T-helper 1 cell treated with Interleukin-12 subunit alpha and Interleukin-12 subunit beta and Interleukin-4 antibody, amounts not matched to agents 30 μg/mL and 1 μg/mL, for 36 hours (primary cell): ENCODE measurements around the gene ALPG.
"Not testable (repeated sequence)": the region's sequence is repeated elsewhere in the genome, so short reads cannot be mapped to it uniquely, and the experiment has no call there.

Source experiments
- H3K27ac Mint-ChIP-seq: one replicate; pipeline ENCODE4 v1.8.0; 2021; ENCODE audit warnings: mild to moderate bottlenecking, mixed read lengths
- H3K27me3 Mint-ChIP-seq: one replicate; pipeline ENCODE4 v1.8.0; 2021; ENCODE audit warnings: low read depth, mixed read lengths
- H3K36me3 Mint-ChIP-seq: one replicate; pipeline ENCODE4 v1.8.0; 2021; ENCODE audit warnings: low read depth, mixed read lengths
- H3K4me1 Mint-ChIP-seq: one replicate; pipeline ENCODE4 v1.8.0; 2021; ENCODE audit warnings: low read depth, mixed read lengths
- H3K4me3 Mint-ChIP-seq: one replicate; pipeline ENCODE4 v1.8.0; 2021; ENCODE audit warnings: mild to moderate bottlenecking, moderate library complexity, mixed read lengths
- H3K9me3 Mint-ChIP-seq: one replicate; pipeline ENCODE4 v1.8.0; 2021; ENCODE audit warnings: mixed read lengths

ALPG gene

DNA sequence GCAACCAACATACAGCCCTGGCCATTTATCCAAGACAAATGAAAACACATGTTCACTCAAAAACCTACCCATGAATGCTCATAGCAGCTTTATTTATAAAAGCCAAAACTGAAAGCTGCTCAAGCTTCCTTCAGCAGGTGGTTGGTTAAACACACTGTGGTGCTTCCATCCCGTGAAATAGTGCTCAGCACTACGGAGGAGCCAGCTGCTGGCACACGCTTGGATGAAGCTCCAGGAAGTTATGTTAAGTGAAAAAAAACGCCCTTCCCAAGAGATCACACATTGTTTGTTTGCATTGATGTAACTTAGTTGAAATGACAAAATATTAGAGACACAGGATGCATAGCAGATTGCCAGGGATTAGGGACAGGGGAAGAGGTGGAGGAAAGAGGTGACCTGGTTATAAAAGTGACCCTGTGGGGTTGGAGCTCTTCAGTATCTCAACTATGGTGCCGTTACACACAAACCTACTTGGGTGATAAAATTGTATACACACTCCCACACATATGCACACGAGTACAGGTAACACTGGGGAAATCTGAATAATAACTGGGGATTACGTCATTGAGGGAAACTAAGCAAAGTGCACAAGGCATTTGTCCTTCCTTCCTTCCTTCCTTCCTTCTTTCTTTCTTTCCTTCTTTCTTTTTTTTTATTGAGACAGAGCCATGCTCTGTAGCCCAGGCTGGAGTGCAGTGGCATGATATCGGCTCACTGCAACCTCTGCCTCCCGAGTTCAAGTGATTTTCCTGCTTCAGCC lies 6.2 kb upstream of the ALPG start:
- Mint-ChIP-seq H3K27ac (no peak overlapping the region), H3K4me1 (no peaks in the 10 kb centered on the region), H3K36me3 (no peaks in the 10 kb centered on the region), H3K27me3 (peaks cover 17% of the 10 kb centered on the region), H3K4me3 (no peak overlapping the region), H3K9me3 (no peaks in the 10 kb centered on the region)

DNA sequence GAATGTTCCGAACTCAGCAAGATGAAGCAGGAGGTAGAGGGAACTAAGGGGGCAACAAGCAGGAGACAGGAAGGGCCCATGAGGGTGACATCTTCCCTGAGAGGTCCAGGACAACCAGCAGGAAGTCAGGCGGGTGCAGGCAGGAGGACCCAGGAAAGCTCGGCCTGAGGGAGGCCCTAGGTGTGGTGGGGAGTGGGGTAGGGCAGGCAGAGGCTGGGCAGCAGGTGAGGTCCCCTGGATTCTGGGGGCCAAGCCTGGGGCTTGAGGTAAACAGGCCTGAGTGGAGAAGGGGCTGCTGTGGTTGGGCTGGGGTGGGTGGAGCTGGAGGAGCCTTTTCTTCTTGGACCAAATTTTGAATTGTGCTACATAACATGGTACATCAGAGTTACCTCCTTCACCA lies 4.1 kb upstream of the ALPG start:
- no peak overlapping the region for H3K27ac Mint-ChIP-seq
- H3K4me3 Mint-ChIP-seq, result no peak overlapping the region
- no peaks in the 10 kb centered on the region for H3K4me1 Mint-ChIP-seq
- H3K27me3 Mint-ChIP-seq, result peaks cover 9% of the 10 kb centered on the region
- H3K36me3 Mint-ChIP-seq, result no peaks in the 10 kb centered on the region
- no peaks in the 10 kb centered on the region for H3K9me3 Mint-ChIP-seq

DNA sequence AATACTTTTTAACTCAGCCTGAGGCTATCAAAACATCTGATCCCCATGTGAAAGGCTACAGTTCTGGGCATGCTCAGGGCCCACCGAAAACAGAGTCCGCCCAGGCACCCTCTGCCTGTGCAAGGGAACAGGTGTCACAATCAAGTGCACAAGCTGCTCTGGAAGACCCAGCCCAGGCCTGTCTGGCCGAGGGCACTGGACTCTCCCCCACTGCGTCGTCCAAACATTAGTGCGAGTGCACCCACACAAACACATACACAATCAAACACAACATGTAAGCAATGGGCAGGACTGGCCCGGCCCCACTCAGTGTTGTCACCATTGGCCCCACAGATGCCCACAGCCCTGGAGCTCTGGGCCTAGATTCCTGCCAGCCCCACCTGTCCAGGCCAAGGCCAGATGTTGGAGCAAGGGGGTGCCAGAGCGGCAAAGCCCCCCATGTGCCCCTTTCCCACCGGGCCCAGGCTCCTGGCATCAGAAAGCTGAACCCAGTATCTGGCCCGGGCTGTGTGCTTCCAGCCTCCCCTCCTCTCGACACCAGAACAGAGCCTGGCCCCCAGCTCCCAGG lies 617 bp upstream of the ALPG start:
- Mint-ChIP-seq H3K4me3 (no peak overlapping the region), H3K27ac (no peak overlapping the region), H3K4me1 (no peaks in the 10 kb centered on the region), H3K36me3 (no peaks in the 10 kb centered on the region), H3K27me3 (peaks cover 4% of the 10 kb centered on the region), H3K9me3 (no peaks in the 10 kb centered on the region)

DNA sequence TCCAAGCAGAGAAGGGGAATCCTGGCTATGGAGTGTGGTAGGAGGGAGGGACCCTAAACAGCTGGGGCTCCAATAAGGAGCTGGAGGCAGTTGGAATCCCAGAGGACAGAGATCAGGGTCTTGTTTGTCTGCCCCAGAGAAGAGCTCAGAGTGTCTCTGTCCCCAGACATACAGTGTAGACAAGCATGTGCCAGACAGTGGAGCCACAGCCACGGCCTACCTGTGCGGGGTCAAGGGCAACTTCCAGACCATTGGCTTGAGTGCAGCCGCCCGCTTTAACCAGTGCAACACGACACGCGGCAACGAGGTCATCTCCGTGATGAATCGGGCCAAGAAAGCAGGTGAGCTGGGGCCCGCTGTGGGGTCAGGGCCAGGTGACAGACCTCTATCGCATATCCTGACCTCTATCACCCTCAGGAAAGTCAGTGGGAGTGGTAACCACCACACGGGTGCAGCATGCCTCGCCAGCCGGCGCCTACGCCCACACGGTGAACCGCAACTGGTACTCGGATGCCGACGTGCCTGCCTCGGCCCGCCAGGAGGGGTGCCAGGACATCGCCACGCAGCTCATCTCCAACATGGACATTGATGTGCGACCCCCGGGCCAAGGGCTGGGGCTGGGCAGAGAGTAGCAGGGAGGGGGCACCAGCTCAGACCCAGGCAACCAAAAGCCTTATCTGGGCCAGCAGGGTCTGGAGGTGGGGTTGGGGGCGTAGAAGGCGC lies 945 bp downstream of the ALPG start:
- not testable (repeated sequence) for H3K9me3 Mint-ChIP-seq, H3K36me3 Mint-ChIP-seq, H3K4me1 Mint-ChIP-seq, H3K27me3 Mint-ChIP-seq, H3K4me3 Mint-ChIP-seq, H3K27ac Mint-ChIP-seq

DNA sequence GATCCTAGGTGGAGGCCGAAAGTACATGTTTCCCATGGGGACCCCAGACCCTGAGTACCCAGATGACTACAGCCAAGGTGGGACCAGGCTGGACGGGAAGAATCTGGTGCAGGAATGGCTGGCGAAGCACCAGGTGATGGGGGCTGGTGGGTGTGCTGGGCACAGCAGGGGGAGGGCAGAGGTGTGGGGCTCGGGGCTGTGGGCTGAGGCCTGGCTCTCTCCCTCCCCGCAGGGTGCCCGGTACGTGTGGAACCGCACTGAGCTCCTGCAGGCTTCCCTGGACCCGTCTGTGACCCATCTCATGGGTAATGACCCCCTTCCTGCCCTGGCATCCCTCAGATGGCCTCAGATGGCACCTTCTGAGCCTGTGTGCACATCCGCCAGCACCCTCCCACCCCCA lies 1.6 kb downstream of the ALPG start:
- not testable (repeated sequence) for H3K4me3 Mint-ChIP-seq, H3K9me3 Mint-ChIP-seq, H3K27ac Mint-ChIP-seq, H3K36me3 Mint-ChIP-seq, H3K4me1 Mint-ChIP-seq
- peaks cover 15% of the 10 kb centered on the region for H3K27me3 Mint-ChIP-seq

DNA sequence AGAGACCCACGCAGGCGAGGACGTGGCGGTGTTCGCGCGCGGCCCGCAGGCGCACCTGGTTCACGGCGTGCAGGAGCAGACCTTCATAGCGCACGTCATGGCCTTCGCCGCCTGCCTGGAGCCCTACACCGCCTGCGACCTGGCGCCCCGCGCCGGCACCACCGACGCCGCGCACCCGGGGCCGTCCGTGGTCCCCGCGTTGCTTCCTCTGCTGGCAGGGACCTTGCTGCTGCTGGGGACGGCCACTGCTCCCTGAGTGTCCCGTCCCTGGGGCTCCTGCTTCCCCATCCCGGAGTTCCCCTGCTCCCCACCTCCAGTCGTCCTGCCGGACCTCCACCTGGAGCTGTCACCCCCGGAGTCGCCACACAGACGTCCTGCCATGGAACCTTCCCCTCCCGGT lies 3.0 kb downstream of the ALPG start:
- not testable (repeated sequence) for H3K36me3 Mint-ChIP-seq, H3K4me1 Mint-ChIP-seq, H3K4me3 Mint-ChIP-seq, H3K27ac Mint-ChIP-seq, H3K9me3 Mint-ChIP-seq
- peaks cover 17% of the 10 kb centered on the region for H3K27me3 Mint-ChIP-seq

DNA sequence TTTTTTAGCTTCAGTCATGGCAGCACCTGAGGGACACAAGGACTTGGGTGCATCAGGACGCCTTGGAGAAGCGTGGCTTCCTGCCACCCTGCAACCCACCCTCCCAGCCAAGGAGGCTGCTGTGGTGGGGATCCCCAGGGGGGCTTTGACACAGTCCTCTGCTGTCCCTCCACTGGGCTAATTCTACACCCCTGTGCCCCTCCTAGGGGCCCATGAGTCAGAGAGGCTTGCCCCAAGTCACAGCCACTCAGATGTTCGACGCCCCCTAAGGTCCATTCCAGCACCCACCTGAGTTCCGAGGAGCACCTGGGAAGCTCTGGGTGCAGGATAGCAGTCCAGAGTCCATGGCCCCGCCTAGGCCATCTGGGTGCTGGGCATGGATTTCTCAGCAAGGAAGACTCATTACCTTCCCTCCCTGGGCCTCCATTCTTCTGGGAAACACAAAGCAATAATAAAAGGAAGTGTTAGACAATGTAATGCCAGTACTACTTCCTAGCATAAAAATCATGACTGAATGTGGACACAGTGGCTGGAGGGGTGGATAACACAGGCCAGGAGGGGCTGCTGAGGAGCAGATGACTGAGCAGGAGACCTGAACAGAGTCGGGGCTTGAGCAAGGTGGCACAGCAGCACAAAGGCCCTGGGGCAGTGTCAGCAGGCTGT lies 3.7 kb downstream of the ALPG start:
- no peaks in the 10 kb centered on the region for H3K9me3 Mint-ChIP-seq
- H3K4me1 Mint-ChIP-seq, result peaks cover 4% of the 10 kb centered on the region
- H3K4me3 Mint-ChIP-seq, result no peak overlapping the region
- H3K27ac Mint-ChIP-seq, result no peak overlapping the region
- peaks cover 16% of the 10 kb centered on the region for H3K27me3 Mint-ChIP-seq
- H3K36me3 Mint-ChIP-seq, result no peaks in the 10 kb centered on the region

DNA sequence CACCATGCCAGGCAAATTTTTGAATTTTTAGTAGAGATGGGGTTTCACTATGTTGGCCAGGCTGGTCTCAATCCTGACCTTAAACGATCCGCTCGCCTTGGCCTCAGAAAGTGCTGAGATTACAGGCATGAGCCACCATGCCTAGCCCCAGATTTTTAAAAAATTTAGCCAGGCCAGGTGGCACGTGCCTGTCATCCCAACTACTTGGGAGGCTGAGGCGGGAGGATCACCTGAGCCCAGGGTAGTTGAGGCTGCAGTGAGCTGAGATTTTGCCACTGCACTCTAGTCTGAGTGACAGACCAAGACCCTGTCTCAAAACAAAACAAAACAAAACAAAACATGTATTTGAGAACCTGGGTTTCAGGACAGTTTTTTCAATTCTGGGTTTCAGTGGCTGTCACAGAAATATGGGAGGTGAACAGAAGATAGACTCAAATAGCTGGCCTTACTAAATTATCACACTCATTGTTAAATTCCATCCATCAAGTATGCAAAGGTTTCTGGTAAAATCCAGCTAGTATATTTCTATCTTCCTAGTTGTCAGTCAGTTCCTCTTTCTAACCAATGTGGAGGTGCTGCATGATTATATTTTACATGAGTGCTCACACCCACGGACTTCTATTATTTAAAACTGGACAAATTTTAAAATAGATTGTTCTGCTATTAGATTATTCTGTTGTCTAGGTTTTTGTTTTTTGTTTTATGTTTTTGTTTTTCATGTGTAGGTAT lies 5.4 kb downstream of the ALPG start:
- H3K27ac Mint-ChIP-seq, result no peak overlapping the region
- H3K27me3 Mint-ChIP-seq, result peaks cover 16% of the 10 kb centered on the region
- no peaks in the 10 kb centered on the region for H3K9me3 Mint-ChIP-seq
- H3K36me3 Mint-ChIP-seq, result no peaks in the 10 kb centered on the region
- no peak overlapping the region for H3K4me3 Mint-ChIP-seq
- peaks cover 4% of the 10 kb centered on the region for H3K4me1 Mint-ChIP-seq

DNA sequence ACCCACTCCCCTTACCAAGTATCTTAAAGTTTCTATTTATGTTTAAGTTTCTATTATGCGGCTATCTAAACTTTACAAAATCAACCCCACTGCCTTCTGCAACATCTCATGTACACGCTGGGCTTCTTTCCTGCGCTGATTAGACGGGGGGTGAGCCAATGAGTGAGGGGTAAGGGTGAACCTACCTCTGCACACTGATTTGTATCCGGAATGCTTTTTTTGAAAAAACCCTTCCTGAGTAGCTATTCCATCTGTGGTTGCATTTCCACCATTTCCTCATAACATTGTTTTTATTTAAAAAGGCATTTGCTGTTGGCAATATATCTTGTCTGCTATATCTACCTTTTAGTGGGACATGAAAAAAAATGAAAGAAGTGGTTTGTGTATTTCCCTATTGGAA lies 6.3 kb downstream of the ALPG start:
- no peaks in the 10 kb centered on the region for H3K9me3 Mint-ChIP-seq

DNA sequence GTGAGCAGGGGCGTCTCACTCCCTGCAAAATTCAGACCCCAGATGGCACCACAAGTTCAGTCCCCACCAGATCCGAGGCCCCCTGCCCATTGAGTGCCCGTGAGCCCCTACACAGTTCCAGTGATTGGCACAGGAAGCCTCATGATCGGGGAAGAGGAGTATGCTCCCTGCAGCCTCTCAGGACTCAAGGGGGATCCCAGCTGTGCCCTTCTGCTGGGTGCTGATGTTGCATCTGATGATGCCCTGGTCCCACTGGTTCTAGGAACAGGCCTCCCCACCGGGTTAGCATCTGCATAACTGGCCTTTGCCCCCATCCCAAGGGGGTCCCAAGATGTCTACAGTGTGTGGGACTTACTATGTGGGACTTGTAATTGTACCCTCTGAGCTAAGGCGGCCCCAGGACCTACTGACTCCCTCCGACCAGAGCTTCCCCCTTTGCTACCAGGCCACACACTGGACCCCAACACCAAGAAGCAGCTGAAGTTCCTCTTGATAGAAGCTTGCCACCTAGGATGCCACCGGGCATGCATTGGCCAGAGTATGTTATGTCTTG lies 8.6 kb downstream of the ALPG start:
- no peaks in the 10 kb centered on the region for H3K9me3 Mint-ChIP-seq
- H3K27ac Mint-ChIP-seq, result no peak overlapping the region
- no peaks in the 10 kb centered on the region for H3K36me3 Mint-ChIP-seq
- H3K4me1 Mint-ChIP-seq, result peaks cover 6% of the 10 kb centered on the region
- no peak overlapping the region for H3K4me3 Mint-ChIP-seq
- H3K27me3 Mint-ChIP-seq, result peaks cover 36% of the 10 kb centered on the region

More for the DNA sequence above, 6.3 kb downstream of the ALPG start:
- H3K4me1 Mint-ChIP-seq, result peaks cover 4% of the 10 kb centered on the region
- H3K27ac Mint-ChIP-seq, result no peak overlapping the region
- H3K4me3 Mint-ChIP-seq, result no peak overlapping the region
- no peaks in the 10 kb centered on the region for H3K36me3 Mint-ChIP-seq
- H3K27me3 Mint-ChIP-seq, result peaks cover 20% of the 10 kb centered on the region

DNA sequence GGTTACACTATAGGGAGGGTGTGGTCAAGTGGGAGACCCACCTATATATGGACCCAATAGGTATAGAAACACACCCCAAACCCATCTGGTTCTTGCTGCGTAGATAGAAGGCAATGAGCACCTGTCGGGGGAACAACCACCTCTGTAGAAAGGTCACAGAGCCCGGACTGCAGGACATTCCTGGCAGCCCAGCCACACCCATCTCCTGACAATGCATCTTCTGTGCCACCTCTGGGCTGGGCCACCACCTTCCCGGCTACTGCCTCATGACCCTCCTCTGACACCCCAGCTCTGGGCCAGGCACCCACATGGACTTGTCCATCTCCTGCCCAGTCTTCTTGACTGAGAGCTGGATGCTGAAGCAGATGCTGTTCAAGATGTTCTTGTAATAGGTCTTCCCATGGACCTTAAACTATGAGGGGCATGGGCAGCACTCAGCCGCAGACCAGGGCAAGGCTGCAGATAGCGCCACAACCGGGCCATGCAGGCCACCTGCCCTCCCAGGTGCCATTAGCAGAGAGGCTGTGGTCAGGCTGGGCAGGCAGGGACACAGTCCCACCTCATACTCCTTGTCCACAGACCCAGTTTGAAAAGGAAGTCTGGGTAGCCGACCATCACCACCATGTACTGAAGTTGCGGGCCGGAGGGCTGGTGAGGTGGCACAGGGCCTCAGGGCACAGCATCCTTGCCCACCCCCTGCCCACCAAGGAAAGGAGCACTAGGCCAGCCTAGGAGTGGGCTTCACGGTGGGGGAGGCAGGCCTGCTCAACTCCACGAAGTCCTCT lies 9.3 kb downstream of the ALPG start:
- no peaks in the 10 kb centered on the region for H3K36me3 Mint-ChIP-seq
- H3K27ac Mint-ChIP-seq, result no peak overlapping the region
- peaks cover 6% of the 10 kb centered on the region for H3K4me1 Mint-ChIP-seq
- peaks cover 40% of the 10 kb centered on the region for H3K27me3 Mint-ChIP-seq
- H3K9me3 Mint-ChIP-seq, result no peaks in the 10 kb centered on the region
- H3K4me3 Mint-ChIP-seq, result no peak overlapping the region

DNA sequence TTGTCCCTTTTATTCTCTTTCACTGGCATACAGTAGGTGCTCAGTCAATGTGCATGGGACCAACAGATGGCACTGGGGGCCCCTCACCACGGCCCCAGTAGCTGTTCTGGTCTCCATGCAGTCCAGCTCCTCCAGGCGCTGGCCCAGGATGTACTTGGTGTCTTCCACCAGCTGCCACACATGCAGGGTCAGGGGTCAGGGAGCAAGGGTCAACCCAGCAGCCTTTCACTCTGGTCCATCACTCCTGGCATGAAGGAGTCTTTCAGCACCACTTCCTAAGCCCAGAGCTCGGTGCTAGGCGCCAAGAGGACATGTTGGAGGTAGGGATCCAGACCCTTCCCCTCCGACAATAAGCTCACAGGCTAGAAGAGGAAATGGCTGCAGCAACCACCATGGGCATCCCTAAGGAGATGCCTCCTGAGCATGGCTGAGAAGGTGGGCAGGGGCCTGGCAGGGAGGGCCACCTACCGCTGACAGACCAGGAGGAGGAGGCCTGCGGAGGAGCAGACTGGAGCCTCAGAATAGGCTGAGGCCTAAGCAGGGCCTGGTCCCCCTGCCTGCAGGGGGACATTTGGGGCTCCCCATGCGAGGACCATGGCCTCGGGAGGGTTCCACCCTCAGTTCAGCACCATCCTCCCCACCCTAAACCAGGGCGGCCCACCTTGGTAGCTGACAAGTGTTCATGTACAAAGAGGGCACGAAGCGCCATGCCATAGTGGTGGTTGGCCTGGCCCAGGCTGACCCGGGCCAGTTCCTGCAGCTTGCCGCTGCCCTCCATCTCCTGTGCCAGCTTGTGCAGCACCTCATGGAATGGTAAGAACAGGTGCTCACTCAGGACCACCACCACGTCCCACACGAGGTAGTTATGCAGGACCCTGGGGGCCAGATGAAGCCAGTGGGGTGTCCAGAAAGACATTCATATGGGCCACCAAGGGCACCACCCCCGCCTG lies 10.2 kb downstream of the ALPG start:
- no peak overlapping the region for H3K27ac Mint-ChIP-seq
- peaks cover 6% of the 10 kb centered on the region for H3K4me1 Mint-ChIP-seq
- H3K36me3 Mint-ChIP-seq, result no peaks in the 10 kb centered on the region
- H3K9me3 Mint-ChIP-seq, result no peaks in the 10 kb centered on the region
- H3K4me3 Mint-ChIP-seq, result no peak overlapping the region
- H3K27me3 Mint-ChIP-seq, result peaks cover 49% of the 10 kb centered on the region

DNA sequence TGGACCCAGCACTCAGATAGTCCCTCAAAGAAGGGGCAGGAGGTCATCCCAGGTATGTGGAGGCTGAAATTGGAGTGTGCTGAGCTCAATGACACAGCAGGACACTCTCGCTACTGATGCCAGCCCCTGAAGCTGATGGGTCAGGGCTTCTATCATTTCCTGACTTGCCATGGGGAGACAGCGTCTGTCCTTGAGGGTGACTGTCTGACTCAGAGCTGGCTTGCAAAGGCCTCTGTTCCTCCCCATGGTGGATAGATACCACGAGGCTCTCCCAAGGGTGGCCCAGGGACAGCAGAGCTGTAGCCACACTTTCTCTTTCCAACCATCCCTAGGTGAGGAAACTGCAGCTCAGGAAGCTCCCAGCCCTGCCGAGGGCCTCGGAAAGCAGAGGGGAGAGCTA lies 10.8 kb downstream of the ALPG start:
- H3K4me1 Mint-ChIP-seq, result peaks cover 6% of the 10 kb centered on the region
- H3K27me3 Mint-ChIP-seq, result peaks cover 53% of the 10 kb centered on the region
- no peaks in the 10 kb centered on the region for H3K36me3 Mint-ChIP-seq
- no peak overlapping the region for H3K4me3 Mint-ChIP-seq
- H3K27ac Mint-ChIP-seq, result no peak overlapping the region
- peaks cover under 1% of the 10 kb centered on the region for H3K9me3 Mint-ChIP-seq
